ENCODE measurements around the gene KLHL25. TPM values are rescaled to one million over a fixed set of nuclear protein-coding genes. Genes with fewer than 3 reads are reported as not detected.

The KLHL25 gene
- total RNA-seq, 2 donors from 2014 or later, result 9.8 to 12.3 TPM

DNA sequence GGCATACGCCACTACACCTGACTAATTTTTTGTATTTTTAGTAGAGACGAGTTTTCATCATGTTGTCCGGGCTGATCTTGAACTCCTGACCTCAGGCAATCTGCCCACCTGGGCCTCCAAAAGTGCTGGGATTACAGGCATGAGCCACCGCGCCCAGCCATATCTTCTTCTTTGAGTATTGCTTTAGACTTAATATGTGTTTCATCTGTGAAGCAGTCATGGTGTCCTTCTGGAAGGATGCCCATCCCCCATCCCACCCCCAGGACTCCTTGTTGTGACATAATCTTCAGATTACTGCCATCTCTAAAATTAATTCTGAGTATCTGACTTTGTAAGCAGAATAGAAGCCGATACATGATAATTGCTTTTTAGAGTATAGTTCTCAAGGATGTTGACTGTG, 57.7 kb downstream of the KLHL25 start:
- ATAC-seq (no peak), DNase-seq (no peak)
- peaks cover 5% of the 10 kb centered on the region for H3K4me1 Mint-ChIP-seq
- H3K9me3 ChIP-seq (ENCODE audit: control insufficient read depth, low read length, poor library complexity, severe bottlenecking), result no peaks in the 10 kb centered on the region
- H3K27me3 Mint-ChIP-seq, result no peaks in the 10 kb centered on the region
- peaks cover 14% of the 10 kb centered on the region for H3K36me3 Mint-ChIP-seq (ENCODE audit: low read depth)
- H3K4me3 Mint-ChIP-seq, result no peak overlapping the region
- H3K27ac Mint-ChIP-seq, result peak overlapping the region; percentile 61

DNA sequence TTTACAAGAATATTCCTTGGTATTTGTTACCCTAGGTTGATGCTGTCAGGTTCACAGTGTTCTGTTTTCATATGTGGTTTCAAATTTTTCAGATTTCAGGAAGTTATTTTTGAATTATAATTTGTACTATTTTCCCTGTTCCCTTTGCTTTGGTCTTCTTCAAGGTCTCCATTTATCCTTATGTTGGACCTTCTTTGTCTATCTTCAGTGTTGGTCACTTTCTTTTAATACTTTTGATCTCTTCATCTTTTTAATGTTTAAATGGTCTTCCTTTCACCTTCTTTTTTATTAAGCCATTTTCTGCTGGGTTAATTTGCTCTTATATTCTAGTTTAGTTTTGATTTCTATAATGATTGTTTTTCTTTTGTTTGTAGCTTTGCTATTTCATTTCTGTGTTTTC, 61.3 kb downstream of the KLHL25 start:
- DNase-seq (no peak), ATAC-seq (no peak)
- no peak overlapping the region for H3K4me3 Mint-ChIP-seq
- H3K27ac Mint-ChIP-seq, result no peak overlapping the region
- H3K9me3 ChIP-seq (ENCODE audit: control insufficient read depth, low read length, poor library complexity, severe bottlenecking), result no peaks in the 10 kb centered on the region
- no peaks in the 10 kb centered on the region for H3K27me3 Mint-ChIP-seq
- peaks cover 15% of the 10 kb centered on the region for H3K4me1 Mint-ChIP-seq
- H3K36me3 Mint-ChIP-seq (ENCODE audit: low read depth), result peaks cover 25% of the 10 kb centered on the region

DNA sequence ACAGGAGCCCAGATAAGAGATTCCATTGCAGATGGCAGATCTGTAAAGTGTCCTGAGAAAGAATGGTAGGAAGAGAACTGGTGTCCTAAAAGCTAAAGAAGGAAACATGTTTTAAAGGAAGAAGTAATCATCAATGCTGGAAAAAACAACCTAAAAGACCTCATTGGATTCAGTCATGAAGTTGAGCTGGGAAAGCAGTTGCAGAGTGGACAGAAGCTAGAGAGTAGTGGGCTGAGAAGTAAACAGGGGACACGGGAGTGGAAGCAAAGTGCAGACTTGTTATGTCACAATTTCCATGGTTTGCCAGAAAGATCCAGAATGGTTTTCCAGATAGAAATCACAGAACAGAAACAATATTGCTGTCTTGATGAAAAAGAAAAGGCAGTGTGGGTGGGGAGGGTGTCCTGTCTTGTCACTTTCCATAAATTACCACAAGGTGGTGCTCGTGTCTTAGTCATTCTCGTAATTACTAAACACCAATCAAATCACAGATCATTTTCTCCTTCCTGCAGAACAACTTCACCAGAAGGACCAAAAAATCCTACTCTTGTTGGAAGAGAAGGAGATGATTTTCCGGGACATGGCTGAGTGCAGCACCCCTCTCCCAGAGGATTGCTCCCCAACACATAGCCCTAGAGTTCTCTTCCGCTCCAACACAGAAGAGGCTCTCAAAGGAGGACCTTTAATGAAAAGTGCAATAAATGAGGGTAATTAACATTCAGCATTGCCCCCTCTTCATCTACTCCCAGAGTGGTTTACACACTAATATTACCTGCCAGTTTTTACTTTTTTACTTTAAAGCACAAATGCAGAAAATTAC, 64.5 kb downstream of the KLHL25 start:
- no peaks in the 10 kb centered on the region for H3K27me3 Mint-ChIP-seq
- peak overlapping the region; percentile 88 for H3K27ac Mint-ChIP-seq
- no peak overlapping the region for H3K4me3 Mint-ChIP-seq
- H3K36me3 Mint-ChIP-seq (ENCODE audit: low read depth), result peaks cover 30% of the 10 kb centered on the region
- DNase-seq (no peak), ATAC-seq (peak; percentile 91)
- H3K4me1 Mint-ChIP-seq, result peaks cover 15% of the 10 kb centered on the region
- H3K9me3 ChIP-seq (ENCODE audit: control insufficient read depth, low read length, poor library complexity, severe bottlenecking), result no peaks in the 10 kb centered on the region

DNA sequence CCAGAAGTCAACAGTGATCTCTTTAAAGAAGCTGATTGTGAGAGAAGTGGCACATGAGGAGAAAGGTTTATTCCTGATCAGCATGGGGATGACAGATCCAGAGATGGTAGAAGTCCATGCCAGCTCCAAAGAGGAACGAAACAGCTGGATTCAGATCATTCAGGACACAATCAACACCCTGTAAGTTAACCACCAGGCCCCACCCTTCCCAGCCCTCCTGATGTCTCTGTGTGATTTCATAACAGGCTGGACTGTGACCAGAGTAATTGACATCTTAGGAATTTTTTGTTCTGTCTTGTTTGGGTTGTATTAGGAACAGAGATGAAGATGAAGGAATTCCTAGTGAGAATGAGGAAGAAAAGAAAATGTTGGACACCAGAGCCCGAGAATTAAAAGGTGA, 67.7 kb downstream of the KLHL25 start:
- H3K36me3 Mint-ChIP-seq (ENCODE audit: low read depth), result peaks cover 29% of the 10 kb centered on the region
- ATAC-seq (no peak), DNase-seq (no peak)
- H3K4me1 Mint-ChIP-seq, result peaks cover 32% of the 10 kb centered on the region
- H3K27ac Mint-ChIP-seq, result peak overlapping the region; percentile 97
- H3K4me3 Mint-ChIP-seq, result no peak overlapping the region
- no peaks in the 10 kb centered on the region for H3K9me3 ChIP-seq (ENCODE audit: control insufficient read depth, low read length, poor library complexity, severe bottlenecking)
- H3K27me3 Mint-ChIP-seq, result no peaks in the 10 kb centered on the region

DNA sequence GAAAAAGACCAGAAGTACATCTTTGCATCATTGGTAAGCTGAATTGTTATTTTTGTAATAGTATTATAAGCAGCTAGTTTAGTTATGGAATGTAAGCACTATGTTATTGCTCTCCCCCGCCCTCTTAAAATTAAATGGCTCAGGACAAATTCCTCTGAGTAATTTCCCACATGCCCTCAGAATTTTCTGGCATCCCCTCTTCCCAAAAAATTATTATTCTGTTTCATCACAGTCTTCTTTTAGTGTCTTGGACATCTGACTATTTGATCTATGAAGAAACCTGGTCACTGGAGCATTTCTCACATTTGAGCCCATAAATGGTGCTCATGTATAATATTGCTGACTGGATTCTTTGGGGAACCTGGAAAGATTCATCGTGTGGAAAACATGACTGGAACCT, 68.3 kb downstream of the KLHL25 start:
- H3K36me3 Mint-ChIP-seq (ENCODE audit: low read depth), result peaks cover 29% of the 10 kb centered on the region
- DNase-seq (no peak), ATAC-seq (no peak)
- H3K27ac Mint-ChIP-seq, result peak overlapping the region; percentile 97
- H3K4me3 Mint-ChIP-seq, result no peak overlapping the region
- no peaks in the 10 kb centered on the region for H3K9me3 ChIP-seq (ENCODE audit: control insufficient read depth, low read length, poor library complexity, severe bottlenecking)
- H3K4me1 Mint-ChIP-seq, result peaks cover 35% of the 10 kb centered on the region
- H3K27me3 Mint-ChIP-seq, result no peaks in the 10 kb centered on the region

DNA sequence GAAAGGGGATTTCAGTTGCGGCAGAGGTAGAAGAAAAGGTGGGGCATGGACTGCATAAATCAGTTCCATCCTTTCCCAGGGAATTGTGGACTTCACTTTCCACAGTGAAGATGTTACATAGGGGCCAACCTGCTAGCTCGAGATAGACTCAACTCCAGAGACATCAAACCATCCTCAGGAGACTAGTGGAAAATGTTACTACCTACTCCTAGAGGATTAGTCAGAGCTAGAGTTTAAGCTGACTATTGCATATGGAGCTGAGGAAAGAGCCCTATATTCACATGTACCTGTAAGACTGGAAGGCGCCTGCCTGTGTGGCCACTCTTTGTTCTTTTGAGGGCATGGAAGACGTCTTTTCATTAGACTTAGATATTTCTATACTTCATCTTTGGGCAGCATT, 69.2 kb downstream of the KLHL25 start:
- no peaks in the 10 kb centered on the region for H3K9me3 ChIP-seq (ENCODE audit: control insufficient read depth, low read length, poor library complexity, severe bottlenecking)
- DNase-seq (no peak), ATAC-seq (no peak)
- Mint-ChIP-seq H3K4me3 (no peak overlapping the region), H3K4me1 (peaks cover 39% of the 10 kb centered on the region), H3K27ac (peak overlapping the region; percentile 97), H3K36me3 (ENCODE audit: low read depth) (peaks cover 32% of the 10 kb centered on the region), H3K27me3 (no peaks in the 10 kb centered on the region)

DNA sequence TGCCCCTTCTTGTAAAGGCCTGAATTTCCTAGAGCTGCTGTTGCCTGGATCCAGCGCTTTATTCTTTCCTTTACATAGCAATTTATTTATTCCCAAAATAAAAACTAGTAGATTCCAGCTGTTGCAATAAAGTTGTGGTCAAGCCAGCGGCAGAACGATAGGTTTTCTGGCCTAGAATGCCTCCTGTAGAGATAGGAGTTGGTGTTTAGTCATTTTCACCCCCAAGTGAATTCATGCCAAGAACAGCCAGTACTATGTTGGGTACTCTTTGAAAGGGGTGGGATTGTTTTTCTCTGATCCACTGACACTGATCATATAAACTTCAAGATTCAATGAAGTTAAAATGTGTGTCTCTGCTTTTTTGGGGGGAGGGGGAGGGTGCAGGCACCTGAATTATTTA, 69.7 kb downstream of the KLHL25 start:
- Mint-ChIP-seq H3K27ac (peak overlapping the region; percentile 97), H3K4me3 (no peak overlapping the region), H3K36me3 (ENCODE audit: low read depth) (peaks cover 30% of the 10 kb centered on the region), H3K4me1 (peaks cover 34% of the 10 kb centered on the region), H3K27me3 (no peaks in the 10 kb centered on the region)
- DNase-seq (no peak), ATAC-seq (no peak)
- no peaks in the 10 kb centered on the region for H3K9me3 ChIP-seq (ENCODE audit: control insufficient read depth, low read length, poor library complexity, severe bottlenecking)

DNA sequence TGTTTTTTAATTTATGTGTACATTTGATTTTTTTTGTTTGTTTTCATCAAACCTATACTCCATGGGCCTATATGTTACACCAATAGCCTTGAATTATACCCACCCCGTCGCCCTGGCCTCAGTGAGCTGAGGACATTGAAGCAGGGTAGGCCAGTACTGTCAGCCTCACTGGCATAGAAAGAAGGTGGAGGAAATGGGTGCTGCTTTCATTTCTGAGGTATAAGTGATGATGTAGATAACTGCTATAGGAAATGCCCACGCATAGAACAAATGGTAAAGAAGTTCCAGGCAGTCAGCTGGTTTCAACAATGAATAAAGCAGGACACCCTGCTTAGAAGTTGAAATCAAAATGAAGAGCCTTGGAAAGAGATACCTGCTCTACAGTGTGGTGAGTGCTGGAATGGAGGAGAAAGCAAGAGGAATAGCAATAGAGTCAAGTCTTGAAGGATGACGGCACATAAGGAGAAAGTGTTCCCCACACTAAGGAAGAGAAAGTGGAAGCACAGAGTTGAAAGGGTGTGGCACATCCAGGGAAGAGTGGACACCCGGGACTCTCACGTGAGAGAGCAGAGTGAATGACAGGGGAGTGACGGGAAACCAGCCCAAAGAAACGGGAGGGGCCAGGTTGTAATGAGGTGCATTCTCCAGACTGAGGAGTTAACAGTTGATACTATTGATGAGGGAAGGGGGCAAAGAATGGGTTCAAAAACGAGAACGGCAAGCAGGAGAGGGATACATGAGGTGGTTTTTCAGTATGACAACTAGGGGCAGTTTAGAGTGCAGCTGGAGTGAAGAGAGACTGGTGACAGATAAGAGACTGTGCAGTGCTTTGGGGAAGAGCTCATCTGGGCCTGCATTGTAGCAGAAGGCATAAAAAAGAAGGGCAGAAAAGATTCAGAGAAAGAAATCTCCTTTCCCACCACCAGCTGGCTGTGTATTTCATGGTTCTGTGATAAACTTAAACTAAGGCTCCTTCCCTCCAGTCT, 70.5 kb downstream of the KLHL25 start:
- peaks cover 31% of the 10 kb centered on the region for H3K4me1 Mint-ChIP-seq
- H3K27me3 Mint-ChIP-seq, result no peaks in the 10 kb centered on the region
- DNase-seq (no peak), ATAC-seq (peak; percentile 90)
- peaks cover 25% of the 10 kb centered on the region for H3K36me3 Mint-ChIP-seq (ENCODE audit: low read depth)
- peak overlapping the region; percentile 97 for H3K27ac Mint-ChIP-seq
- peak overlapping the region; percentile 82 for H3K4me3 Mint-ChIP-seq
- no peaks in the 10 kb centered on the region for H3K9me3 ChIP-seq (ENCODE audit: control insufficient read depth, low read length, poor library complexity, severe bottlenecking)

DNA sequence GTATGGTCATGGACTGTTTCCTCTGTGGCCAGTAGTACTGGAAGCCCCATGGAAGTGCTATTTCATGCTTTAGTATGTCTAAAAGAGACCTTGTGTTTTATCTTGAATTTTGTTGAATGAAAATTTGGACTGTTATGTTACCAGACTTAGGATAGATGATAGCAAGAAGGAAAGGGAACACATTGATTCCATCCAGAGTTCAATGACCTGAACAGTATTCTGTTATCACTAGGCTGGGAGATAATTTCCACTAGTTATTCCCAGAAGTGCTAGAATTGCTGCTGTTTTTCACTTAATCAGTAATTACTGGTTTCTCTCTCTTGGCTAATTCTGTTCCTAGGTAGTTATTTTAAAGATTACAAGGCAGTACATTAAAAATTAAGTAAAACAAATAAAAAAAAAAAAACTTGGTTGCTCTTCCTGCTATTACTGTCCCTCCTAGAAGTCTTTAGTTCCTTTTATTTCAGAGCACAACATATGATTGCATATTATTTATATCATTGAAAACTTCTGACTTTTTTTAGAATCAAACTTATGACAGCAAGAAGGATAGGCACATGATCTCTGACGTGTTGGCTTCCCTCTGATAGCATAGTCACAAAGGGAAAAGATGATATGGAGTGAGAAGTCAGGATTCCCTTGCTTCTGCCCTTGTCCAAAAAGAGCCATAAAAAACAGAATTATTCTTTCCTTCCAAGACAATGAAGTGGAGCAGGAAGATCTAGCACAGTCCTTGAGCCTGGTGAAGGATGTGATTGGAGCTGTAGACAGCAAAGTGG, 72.2 kb downstream of the KLHL25 start:
- Mint-ChIP-seq H3K4me1 (peaks cover 33% of the 10 kb centered on the region), H3K4me3 (peak overlapping the region; percentile 81), H3K36me3 (ENCODE audit: low read depth) (peaks cover 24% of the 10 kb centered on the region), H3K27me3 (no peaks in the 10 kb centered on the region), H3K27ac (peak overlapping the region; percentile 97)
- ATAC-seq, result no peak
- no peak for DNase-seq
- H3K9me3 ChIP-seq (ENCODE audit: control insufficient read depth, low read length, poor library complexity, severe bottlenecking), result no peaks in the 10 kb centered on the region

DNA sequence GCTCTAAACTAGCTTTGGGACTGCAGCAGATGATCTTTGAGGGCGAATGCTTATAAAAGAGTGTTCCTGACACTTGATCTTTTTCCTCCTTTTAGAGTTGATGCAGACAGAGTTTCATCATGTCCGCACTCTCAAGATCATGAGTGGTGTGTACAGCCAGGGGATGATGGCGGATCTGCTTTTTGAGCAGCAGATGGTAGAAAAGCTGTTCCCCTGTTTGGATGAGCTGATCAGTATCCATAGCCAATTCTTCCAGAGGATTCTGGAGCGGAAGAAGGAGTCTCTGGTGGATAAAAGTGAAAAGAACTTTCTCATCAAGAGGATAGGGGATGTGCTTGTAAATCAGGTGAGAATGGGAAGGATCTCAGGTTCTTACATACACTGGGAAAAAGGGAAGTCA, 75.7 kb downstream of the KLHL25 start:
- no peaks in the 10 kb centered on the region for H3K27me3 Mint-ChIP-seq
- peaks cover 19% of the 10 kb centered on the region for H3K36me3 Mint-ChIP-seq (ENCODE audit: low read depth)
- peak overlapping the region; percentile 47 for H3K27ac Mint-ChIP-seq
- no peak for ATAC-seq
- H3K9me3 ChIP-seq (ENCODE audit: control insufficient read depth, low read length, poor library complexity, severe bottlenecking), result no peaks in the 10 kb centered on the region
- H3K4me3 Mint-ChIP-seq, result no peak overlapping the region
- no peak for DNase-seq
- peaks cover 30% of the 10 kb centered on the region for H3K4me1 Mint-ChIP-seq

DNA sequence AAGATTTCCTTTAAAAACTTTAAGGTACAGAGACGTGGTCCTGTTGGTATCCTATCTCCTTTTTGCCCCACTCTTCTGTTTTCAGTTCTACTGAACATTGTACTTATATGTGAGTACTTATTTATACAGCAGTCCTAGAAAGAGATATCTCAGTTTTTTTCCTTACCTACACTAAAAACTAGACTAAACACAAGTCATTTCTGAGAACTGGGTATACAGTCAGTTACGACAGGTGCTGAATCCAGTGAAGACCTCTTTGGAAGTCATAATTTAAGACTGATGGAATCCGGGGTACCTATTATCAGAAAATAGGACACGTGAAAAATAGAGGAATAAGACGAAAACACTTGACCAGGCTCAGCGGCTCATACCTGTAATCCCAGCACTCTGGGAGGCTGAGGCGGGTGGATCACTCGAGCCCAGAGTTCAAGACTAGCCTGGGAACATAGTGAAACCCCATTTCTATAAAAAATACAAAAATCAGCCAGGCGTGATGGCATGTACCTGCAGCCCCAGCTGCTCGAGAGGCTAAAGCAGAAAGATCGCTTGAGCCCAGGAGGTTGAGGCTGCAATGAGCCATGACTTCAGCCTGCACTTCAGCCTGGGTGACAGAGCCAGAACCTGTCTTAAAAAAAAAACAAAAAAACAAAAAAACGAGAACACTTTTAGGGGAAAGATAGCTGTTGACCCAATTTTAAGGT, 76.3 kb downstream of the KLHL25 start:
- peak overlapping the region; percentile 47 for H3K27ac Mint-ChIP-seq
- H3K9me3 ChIP-seq (ENCODE audit: control insufficient read depth, low read length, poor library complexity, severe bottlenecking), result no peaks in the 10 kb centered on the region
- ATAC-seq, result no peak
- peaks cover 30% of the 10 kb centered on the region for H3K4me1 Mint-ChIP-seq
- DNase-seq, result no peak
- H3K36me3 Mint-ChIP-seq (ENCODE audit: low read depth), result peaks cover 21% of the 10 kb centered on the region
- H3K27me3 Mint-ChIP-seq, result no peaks in the 10 kb centered on the region
- no peak overlapping the region for H3K4me3 Mint-ChIP-seq

DNA sequence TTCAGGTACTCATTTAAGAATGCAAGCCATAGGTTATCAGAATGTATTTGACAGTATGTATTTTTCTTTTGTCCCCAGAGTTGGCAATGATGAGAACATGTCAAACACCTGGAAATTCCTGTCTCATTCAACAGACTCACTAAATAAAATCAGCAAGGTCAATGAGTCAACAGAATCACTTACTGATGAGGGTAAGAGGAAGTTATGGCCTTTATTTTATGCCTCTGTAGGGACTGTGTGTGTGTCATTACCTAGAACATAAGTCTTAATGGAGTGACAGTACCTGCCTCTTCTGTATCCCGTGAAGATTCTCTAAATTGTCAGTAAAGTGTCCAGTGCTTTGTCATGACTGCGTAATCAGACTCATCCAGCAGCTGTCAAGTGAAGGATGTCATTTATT, 77.5 kb downstream of the KLHL25 start:
- DNase-seq, result no peak
- Mint-ChIP-seq H3K27me3 (no peaks in the 10 kb centered on the region), H3K4me1 (peaks cover 26% of the 10 kb centered on the region), H3K27ac (peak overlapping the region; percentile 61), H3K36me3 (ENCODE audit: low read depth) (peaks cover 21% of the 10 kb centered on the region), H3K4me3 (no peak overlapping the region)
- ATAC-seq, result no peak
- no peaks in the 10 kb centered on the region for H3K9me3 ChIP-seq (ENCODE audit: control insufficient read depth, low read length, poor library complexity, severe bottlenecking)

All from T-helper 17 cell (primary cell).